ENCODE measurements around the gene CMTM8. TPM values are rescaled to one million over a fixed set of nuclear protein-coding genes. Genes with fewer than 3 reads are reported as not detected.

CMTM8 gene
- total RNA-seq, 2 donors from 2014 or later: 11.7 to 14.2 TPM

GRCh38 chr3:32307591-32307990, 69.1 kb downstream of the CMTM8 start:
- Histone ChIP-seq H3K4me3 (no peak overlapping the region), H3K27ac (no peak overlapping the region), H3K36me3 (no peaks in the 10 kb centered on the region), H3K27me3 (no peaks in the 10 kb centered on the region), H3K9ac (ENCODE audit: low read depth in 2 of 2, low read length in 2 of 2) (no peak overlapping the region), H3K4me1 (no peaks in the 10 kb centered on the region), H3K9me3 (no peaks in the 10 kb centered on the region)
- intact Hi-C loops (cut with DNase I): loop anchor here (10.0 kb wide), 1 partner anchor 87 kb away; the partner anchor contains the start of gene CMTM7
- TF ChIP-seq, protein P1, sequence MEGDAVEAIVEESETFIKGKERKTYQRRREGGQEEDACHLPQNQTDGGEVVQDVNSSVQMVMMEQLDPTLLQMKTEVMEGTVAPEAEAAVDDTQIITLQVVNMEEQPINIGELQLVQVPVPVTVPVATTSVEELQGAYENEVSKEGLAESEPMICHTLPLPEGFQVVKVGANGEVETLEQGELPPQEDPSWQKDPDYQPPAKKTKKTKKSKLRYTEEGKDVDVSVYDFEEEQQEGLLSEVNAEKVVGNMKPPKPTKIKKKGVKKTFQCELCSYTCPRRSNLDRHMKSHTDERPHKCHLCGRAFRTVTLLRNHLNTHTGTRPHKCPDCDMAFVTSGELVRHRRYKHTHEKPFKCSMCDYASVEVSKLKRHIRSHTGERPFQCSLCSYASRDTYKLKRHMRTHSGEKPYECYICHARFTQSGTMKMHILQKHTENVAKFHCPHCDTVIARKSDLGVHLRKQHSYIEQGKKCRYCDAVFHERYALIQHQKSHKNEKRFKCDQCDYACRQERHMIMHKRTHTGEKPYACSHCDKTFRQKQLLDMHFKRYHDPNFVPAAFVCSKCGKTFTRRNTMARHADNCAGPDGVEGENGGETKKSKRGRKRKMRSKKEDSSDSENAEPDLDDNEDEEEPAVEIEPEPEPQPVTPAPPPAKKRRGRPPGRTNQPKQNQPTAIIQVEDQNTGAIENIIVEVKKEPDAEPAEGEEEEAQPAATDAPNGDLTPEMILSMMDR (IDR thresholded peaks at IDR 0.05): no peak
- DNase-seq: no peak

DNA sequence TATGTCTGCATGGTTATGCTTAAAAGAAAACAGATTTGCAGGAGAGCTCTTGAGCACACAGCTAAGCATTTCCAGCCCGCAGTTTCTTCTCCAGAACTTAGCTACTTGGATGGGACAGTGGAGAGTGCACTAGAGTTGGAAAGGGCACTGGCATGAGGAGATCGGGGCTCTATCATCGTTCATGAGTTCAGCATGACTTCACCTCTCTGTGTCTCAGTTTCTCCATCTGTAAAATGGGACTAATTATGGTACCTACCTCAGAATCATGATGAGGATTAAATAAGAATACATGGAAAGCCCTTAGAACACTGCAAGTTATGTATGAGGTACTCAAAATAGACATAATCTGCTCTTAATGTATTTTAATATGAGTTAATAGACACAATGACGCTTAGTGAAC, 69.9 kb downstream of the CMTM8 start:
- Histone ChIP-seq H3K27me3 (no peaks in the 10 kb centered on the region), H3K9me3 (no peaks in the 10 kb centered on the region), H3K9ac (ENCODE audit: low read depth in 2 of 2, low read length in 2 of 2) (no peak overlapping the region), H3K4me1 (no peaks in the 10 kb centered on the region), H3K36me3 (no peaks in the 10 kb centered on the region), H3K4me3 (no peak overlapping the region), H3K27ac (no peak overlapping the region)
- intact Hi-C loops (cut with DNase I): loop anchor here (10.0 kb wide), 1 partner anchor 86 kb away; the partner anchor contains the start of gene CMTM7
- TF ChIP-seq, protein P1 (IDR thresholded peaks at IDR 0.05): no peak
- no peak for DNase-seq

DNA sequence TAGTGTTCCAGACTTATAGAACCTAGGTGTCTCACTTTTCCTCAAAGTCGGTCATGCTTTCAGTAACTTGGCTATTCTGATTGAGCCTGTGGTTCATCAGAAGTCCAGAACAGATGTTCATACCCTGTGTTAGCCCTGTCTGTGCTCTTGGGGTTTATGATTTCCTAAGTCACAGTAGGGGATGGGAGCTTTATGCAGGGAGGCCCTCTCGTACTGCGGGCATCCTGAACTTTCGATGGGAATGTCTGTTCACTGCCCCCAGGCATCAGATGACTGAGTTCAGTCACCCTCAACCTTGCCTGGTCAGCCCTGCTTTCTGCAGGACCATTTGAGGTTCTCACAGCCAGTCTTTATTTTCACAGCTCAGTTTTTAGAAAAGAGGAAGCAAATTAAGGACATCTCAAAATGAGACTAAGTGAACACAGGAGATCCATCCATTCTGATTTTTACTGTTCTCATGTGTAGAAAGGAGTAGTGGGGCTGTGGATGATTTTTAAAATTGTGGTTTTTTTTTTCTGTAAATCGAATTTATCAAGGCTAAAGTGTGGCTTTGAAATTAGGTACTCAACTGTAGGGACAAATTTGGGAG, 71.3 kb downstream of the CMTM8 start:
- intact Hi-C loops (cut with DNase I): loop anchor here (10.0 kb wide), 1 partner anchor 85 kb away; the partner anchor contains the start of gene CMTM7
- H3K4me3 ChIP-seq: no peak overlapping the region
- TF ChIP-seq, protein P1 (IDR thresholded peaks at IDR 0.05): no peak
- DNase-seq: no peak
- H3K9me3 ChIP-seq: no peaks in the 10 kb centered on the region
- no peak overlapping the region for H3K9ac ChIP-seq (ENCODE audit: low read depth in 2 of 2, low read length in 2 of 2)
- no peaks in the 10 kb centered on the region for H3K4me1 ChIP-seq
- no peaks in the 10 kb centered on the region for H3K36me3 ChIP-seq
- no peak overlapping the region for H3K27ac ChIP-seq
- H3K27me3 ChIP-seq: no peaks in the 10 kb centered on the region

DNA sequence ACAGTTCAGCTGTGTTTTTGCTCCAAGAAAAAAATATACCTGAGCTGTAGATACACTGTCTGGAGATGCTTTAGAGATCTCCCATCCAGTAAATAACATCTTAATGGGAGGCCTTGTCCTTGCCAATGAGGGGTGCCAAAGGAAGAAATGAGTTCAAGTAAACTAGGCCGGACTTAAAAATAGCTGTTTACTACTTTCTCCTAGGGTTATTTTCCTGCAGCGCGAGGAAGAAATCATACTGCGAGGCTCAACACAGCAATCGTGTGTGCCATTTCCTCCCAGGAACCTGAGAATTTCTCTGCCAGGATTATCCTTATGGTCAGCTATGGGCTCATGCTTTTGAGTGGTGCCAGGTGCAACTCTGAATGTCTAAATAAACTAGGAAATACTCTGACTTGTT, 71.9 kb downstream of the CMTM8 start:
- Histone ChIP-seq H3K4me3 (no peak overlapping the region), H3K36me3 (no peaks in the 10 kb centered on the region), H3K4me1 (no peaks in the 10 kb centered on the region), H3K27me3 (no peaks in the 10 kb centered on the region), H3K9me3 (no peaks in the 10 kb centered on the region), H3K27ac (no peak overlapping the region), H3K9ac (ENCODE audit: low read depth in 2 of 2, low read length in 2 of 2) (no peak overlapping the region)
- intact Hi-C loops (cut with DNase I): no loop called here
- TF ChIP-seq, protein P1 (IDR thresholded peaks at IDR 0.05): no peak
- DNase-seq: no peak

DNA sequence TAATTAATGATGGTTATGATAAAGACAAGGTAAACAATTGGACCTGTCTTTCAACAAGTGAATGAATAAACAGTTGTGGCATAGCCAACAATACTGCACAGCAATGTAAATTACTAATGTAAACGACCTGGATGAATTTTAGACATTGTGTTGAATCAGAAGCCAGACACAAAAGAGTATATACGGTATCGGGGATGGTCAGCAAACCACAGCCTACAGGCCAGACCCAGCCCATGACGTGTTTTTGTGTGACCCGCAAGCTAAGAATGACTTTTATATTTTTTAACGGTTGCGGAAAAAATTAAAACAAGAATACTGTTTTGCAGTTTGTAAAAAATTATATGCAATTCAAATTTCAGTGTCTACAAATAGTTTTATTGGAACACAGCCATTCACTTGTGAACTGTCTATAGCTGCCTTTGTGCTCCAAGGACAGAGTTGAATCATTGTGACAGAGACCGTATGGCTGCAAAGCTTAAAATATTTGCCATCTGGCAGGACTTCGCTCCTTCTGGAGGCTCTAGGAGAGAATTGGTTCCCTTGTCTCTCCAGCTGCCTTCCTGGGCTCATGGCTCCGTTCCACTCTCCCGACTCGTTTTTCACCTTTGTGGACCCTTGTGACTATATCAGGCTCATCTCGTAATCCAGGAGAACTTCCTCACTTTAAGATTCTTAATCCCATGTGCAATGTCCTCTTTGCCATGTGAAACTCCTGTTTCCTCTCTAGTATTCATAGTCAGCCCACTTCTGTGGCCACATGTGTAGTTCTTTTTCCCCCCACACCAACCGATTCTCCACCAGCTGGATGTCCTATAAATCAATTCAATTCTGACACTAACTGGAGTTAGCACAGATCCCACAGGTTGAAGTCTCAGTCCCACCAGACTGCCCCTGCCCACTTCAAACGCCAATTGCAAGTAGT, 72.7 kb downstream of the CMTM8 start:
- H3K9me3 ChIP-seq: no peaks in the 10 kb centered on the region
- H3K4me3 ChIP-seq: no peak overlapping the region
- H3K27me3 ChIP-seq: no peaks in the 10 kb centered on the region
- H3K4me1 ChIP-seq: no peaks in the 10 kb centered on the region
- TF ChIP-seq, protein P1 (IDR thresholded peaks at IDR 0.05): no peak
- intact Hi-C loops (cut with DNase I): no loop called here
- DNase-seq: no peak
- H3K36me3 ChIP-seq: no peaks in the 10 kb centered on the region
- H3K9ac ChIP-seq (ENCODE audit: low read depth in 2 of 2, low read length in 2 of 2): no peak overlapping the region
- no peak overlapping the region for H3K27ac ChIP-seq

Data from colonic mucosa (tissue), 4 donors.